ENCODE results near the gene ASS1.

The ASS1 gene

DNA sequence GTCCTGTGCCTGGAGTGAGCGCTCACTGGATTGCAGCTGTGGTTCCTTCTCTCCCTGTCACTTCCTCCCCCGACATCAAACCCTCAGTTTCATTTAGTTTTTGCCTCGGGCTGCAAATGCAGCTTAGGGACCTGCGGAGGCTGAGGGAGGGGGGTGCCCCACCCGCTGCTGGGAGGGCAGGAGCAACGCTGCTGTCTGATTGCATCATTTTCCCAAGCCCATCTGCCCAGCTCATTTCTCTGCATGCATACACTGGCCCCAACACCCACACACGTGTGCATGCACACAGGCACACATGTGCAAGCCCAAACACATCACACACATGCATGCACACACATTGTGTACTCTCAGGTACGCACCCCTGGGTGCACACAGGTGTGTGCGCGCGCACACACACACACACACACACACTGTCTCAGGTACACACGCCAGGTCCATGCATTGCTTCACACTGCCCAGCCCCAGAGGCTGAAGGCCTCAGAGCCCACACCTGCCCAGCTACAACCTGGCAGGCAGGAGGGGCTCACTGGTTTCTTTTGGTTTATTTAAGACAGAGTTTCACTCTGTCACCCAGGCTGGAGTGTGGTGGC is 3.4 kb downstream of the ASS1 start:
- TF ChIP-seq, protein P1, sequence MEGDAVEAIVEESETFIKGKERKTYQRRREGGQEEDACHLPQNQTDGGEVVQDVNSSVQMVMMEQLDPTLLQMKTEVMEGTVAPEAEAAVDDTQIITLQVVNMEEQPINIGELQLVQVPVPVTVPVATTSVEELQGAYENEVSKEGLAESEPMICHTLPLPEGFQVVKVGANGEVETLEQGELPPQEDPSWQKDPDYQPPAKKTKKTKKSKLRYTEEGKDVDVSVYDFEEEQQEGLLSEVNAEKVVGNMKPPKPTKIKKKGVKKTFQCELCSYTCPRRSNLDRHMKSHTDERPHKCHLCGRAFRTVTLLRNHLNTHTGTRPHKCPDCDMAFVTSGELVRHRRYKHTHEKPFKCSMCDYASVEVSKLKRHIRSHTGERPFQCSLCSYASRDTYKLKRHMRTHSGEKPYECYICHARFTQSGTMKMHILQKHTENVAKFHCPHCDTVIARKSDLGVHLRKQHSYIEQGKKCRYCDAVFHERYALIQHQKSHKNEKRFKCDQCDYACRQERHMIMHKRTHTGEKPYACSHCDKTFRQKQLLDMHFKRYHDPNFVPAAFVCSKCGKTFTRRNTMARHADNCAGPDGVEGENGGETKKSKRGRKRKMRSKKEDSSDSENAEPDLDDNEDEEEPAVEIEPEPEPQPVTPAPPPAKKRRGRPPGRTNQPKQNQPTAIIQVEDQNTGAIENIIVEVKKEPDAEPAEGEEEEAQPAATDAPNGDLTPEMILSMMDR (conservative IDR thresholded peaks at IDR 0.05; ENCODE audit: control insufficient read depth, insufficient read depth, low read depth, low read length) = no peak
- DNase-seq (ENCODE audit: low read depth) = peak; percentile 31
- H3K4me3 ChIP-seq (ENCODE audit: control insufficient read depth, low read depth, low read length) = no peak overlapping the region

DNA sequence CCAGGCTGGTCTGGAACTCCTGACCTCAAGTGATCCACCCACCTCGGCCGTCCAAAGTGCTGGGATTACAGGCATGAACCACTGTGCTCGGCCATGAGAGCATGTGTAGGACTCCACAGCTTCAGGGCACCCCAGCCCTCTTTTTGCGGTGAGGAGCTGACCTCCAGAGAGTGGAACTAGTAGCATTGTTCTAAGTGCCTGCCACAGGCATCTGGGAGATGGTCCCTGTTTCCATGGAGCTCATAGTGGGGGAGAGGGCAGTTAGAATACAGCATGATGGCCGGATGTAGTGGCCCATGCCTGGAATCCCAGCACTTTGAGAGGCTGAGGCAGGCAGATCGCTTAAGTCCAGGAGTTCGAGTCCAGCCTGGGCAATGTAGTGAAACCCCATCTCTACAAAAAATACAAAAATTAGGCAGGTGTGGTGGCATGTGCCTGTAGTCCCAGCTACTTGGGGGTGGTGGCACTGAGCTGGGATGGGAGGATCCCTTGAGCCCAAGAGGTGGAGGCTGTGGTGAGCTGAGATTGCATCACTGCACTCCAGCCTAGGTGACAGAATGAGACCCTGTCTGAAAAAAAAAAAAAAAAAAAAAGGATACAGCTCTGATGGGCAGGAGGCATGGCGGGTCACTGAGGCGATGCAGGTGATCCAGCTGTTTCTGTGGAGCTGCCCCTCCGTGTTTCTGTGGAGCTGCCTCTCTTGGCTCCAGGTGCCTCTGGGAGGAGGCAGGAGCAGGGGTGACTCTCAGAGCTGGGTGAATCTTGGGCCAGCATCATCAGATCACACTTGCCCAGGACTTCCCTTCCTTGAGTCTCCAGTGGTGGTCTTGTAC is 4.2 kb downstream of the ASS1 start:
- H3K4me3 ChIP-seq (ENCODE audit: control insufficient read depth, low read depth, low read length) = no peak overlapping the region
- TF ChIP-seq, protein P1 (conservative IDR thresholded peaks at IDR 0.05; ENCODE audit: control insufficient read depth, insufficient read depth, low read depth, low read length) = no peak
- DNase-seq (ENCODE audit: low read depth) = no peak

DNA sequence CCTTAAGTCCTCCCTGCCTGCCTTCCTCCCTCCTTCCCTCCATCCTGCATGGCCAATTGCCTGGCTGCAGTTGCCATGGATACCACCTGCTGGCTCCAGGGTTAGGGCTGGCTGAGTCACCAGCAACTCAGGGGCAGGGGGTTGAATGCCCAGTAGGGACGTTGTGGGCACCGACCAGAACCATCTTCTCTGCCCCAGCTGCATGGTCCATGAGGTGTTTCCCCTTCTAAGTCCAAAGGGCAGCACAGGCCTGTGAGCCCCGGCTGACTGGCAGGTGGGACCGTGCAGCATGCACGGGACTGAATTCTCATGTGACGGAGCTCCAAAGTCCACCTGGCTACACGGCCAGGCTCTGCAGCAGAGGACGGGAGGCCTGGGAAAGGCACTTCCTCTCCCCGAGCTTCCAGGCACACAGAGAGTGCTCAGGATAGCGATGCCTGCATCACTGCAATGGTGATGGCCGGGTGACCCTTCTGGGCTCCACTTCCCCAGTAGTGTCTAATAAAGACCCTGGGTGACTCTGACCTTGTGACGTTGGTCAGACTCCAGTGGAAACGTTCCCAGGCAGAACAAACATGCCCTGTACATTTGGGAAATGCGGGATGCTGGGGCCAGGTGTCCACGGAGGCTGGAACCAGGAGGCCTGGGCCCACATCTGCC is 5.7 kb downstream of the ASS1 start:
- TF ChIP-seq, protein P1 (conservative IDR thresholded peaks at IDR 0.05; ENCODE audit: control insufficient read depth, insufficient read depth, low read depth, low read length) = no peak
- H3K4me3 ChIP-seq (ENCODE audit: control insufficient read depth, low read depth, low read length) = no peak overlapping the region
- no peak for DNase-seq (ENCODE audit: low read depth)

DNA sequence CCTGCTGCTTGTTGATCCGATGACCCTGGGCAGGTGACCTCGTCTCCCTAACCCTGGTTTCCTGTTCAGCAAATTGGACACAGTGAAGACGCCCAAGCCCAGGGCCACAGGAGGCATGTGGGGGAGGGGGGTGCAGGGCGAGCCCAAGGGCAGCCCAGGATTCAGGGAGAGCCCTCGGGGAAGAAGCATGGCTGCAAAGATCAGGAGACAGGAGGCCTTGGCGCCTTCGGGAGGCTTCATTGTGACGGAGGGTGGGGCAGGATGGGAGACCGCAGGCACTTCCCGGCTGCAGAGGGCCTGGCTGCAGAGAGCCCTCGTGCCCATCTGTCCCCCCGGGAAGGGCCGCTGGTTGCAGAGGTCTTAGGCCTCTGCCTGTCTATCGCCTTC is 6.2 kb downstream of the ASS1 start:
- TF ChIP-seq, protein P1 (conservative IDR thresholded peaks at IDR 0.05; ENCODE audit: control insufficient read depth, insufficient read depth, low read depth, low read length) = no peak
- no peak for DNase-seq (ENCODE audit: low read depth)
- no peak overlapping the region for H3K4me3 ChIP-seq (ENCODE audit: control insufficient read depth, low read depth, low read length)

DNA sequence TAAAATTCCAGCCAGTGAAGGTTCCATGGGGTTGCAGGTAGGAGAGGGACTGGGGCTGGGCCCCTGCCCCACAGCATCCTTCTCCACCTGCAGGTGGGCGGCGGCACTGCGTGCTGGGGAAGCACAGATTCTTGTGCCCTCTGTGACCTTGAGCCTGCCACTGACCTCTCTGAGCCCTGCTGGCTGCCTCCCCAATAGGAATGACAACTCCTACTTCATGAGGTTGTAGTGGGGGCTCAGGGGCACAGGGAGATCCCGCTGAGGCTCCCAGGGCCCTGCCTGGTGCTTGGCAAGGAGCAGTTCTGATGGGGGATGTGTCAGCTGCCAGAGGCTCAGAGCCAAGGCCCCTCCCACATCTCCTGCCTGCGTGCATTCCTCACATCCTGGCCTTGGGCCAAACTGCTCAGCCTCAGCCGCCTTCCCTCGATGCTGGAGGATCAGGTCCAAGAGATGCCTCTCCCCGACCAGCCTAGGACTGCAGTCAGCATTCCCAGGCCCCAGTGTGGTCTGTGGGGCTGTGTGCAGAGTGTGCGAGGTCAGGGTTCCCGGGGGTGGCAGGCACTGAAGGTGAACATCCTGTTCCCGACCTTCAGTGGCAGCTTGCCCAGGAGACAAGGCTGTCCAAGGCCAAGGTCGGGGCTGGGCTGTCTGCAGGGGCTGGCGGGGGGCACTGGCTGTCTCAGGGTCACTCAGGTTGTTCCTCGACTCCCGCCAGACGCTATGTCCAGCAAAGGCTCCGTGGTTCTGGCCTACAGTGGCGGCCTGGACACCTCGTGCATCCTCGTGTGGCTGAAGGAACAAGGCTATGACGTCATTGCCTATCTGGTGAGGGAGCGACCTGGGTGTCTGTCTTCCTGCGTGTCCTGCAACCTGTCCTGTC is 7.0 kb downstream of the ASS1 start:
- H3K4me3 ChIP-seq (ENCODE audit: control insufficient read depth, low read depth, low read length) = no peak overlapping the region
- TF ChIP-seq, protein P1 (conservative IDR thresholded peaks at IDR 0.05; ENCODE audit: control insufficient read depth, insufficient read depth, low read depth, low read length) = peak; percentile 58
- peak; percentile 96 for DNase-seq (ENCODE audit: low read depth)

DNA sequence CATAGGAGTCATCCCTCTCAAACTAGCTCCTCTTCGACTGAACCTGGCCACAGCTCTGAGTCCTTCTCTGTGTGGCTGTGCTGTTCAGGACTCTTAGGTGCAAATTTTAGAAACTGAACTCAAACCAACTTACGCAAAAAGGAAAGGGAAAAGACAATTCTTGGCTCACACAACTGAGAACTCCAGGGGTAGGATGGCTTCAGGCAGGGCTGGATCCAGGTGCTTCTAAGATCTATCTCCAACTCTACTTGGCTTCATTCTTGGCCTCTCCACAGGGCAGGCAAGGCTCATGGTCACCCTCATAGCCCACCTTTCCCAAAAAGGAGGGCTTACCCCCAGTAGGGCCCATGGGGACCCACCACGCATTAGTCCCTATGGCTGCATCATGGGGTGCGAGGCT is 8.1 kb downstream of the ASS1 start:
- no peak for DNase-seq (ENCODE audit: low read depth)
- no peak overlapping the region for H3K4me3 ChIP-seq (ENCODE audit: control insufficient read depth, low read depth, low read length)
- TF ChIP-seq, protein P1 (conservative IDR thresholded peaks at IDR 0.05; ENCODE audit: control insufficient read depth, insufficient read depth, low read depth, low read length) = no peak
